GM10847 (cell line): ENCODE measurements around the gene NGLY1.

Experiments
- POLR2A ChIP-seq: IDR thresholded peaks from 2 replicates; pipeline ENCODE4 v1.6.1; 2011; ENCODE audit not compliant: insufficient read length; ENCODE audit errors: extremely low read depth

Gene NGLY1, protein sequence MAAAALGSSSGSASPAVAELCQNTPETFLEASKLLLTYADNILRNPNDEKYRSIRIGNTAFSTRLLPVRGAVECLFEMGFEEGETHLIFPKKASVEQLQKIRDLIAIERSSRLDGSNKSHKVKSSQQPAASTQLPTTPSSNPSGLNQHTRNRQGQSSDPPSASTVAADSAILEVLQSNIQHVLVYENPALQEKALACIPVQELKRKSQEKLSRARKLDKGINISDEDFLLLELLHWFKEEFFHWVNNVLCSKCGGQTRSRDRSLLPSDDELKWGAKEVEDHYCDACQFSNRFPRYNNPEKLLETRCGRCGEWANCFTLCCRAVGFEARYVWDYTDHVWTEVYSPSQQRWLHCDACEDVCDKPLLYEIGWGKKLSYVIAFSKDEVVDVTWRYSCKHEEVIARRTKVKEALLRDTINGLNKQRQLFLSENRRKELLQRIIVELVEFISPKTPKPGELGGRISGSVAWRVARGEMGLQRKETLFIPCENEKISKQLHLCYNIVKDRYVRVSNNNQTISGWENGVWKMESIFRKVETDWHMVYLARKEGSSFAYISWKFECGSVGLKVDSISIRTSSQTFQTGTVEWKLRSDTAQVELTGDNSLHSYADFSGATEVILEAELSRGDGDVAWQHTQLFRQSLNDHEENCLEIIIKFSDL

DNA sequence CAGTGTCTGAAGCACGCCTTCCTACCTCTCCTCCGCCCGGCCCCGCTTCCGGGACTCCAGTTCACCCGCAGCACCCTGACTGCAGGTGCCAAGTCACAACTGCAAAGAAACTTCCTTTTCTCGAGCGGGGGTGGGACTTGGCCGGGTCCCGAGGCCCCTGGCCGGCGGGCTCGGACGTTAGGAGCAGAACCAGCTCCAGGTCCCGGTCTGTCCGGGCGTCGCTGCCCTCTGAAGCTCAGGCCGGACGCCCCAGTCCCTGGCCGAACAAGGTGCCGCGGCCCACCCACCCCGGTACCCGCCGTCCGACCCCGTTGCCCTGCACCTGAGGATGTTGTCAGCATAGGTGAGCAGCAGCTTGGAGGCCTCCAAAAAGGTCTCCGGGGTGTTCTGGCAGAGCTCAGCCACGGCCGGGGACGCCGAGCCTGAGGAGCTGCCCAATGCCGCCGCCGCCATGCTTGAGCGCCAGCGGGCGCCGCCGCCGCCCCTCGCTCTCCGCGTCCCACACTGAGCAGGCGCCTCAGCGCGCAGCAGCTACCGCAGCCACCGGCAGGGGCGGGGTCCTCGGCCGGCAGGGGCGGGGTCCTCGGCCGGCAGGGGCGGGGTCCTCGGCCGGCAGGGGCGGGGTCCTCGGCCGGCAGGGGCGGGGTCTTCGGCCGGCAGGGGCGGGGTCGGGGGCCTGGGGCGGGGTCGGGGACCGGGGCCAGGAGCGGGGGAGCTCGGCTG lies at the start of gene NGLY1:
TSS of gene NGLY1 (minus strand) at position 506 of the 723 bp plus-strand sequence. CDS start at position 453, 53 bp downstream.
- peak; percentile 89 for TF ChIP-seq POLR2A

DNA sequence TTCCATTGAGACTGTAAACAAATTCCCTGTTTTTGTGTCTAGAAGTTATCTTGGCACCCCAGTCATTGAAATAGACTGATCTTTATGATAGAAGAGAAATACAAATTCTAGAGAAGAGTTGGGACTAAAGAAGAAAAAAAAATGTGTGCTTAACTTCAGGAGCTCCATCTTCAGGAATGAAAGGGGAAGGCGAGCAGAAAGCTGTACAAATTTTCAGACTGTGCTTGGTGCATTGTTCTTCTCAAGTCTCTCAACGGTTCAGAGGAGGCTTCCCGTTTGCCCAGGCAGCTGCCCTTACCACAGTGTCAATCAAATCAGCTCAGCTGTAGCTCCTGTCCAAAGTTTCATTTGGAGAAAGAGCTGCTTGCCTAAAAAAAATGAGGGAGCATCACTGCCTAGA lies 48.3 kb upstream of the NGLY1 start:
- TF ChIP-seq POLR2A: no peak

DNA sequence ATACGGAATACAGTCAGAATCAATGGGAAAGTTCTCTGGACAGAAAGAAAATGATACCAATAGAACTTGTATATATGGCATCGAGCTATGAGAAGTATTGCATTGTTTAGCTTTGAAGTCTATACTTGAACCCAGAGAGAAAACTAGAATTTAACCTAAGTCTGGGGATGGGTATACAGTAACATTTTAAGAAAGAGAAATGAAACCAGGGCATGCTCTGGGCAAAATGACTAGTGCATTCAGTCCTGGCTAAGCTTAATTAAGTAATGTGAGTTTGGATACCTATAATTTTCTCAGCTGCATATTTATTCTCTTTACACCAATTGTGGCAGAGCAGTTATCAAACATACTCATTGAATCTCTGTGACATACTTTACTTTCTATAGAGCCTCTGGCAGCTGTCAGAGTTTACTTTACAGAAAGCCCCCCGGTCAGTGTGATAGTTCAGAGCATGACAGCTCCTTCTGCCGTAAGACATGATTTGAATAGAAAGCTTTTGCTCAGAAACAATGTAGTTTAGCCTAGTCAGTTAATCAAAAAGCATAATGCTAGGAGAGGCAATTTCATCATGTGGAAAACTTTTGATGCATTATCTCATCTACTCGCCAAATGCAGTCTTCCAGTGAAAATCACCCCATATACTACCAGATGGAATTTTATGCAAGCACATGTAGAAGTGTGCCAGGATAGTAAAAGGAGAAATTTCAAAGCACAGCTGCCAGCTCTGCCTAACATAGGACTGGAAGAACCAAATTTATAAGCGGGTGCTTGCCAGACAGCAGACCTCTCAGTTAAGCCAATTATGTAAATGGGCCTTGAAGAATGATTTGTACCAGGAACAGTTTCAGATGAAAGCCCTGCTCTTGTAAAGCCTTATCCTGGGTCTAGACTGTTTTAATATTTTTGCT lies 47.4 kb upstream of the NGLY1 start:
- TF ChIP-seq POLR2A: no peak

DNA sequence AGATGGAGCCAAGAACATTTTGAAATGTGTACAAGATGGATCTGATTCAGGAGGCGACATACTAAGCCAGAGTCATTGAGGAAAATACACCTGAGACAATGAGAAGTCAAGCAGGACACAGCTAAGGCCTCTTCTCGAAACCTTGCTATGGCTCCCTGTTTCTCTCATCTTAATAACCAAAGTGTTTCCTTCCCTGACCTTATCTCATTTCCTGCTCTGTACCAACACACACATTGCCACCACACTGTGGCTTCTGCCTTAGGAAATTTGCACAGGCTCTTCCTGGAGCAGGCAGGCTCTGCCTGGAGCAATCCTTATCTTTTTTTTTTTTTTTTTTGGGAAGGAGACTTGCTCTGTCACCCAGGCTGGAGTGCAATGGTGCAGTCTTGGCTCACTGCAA lies 43.3 kb upstream of the NGLY1 start:
- TF ChIP-seq POLR2A: no peak

DNA sequence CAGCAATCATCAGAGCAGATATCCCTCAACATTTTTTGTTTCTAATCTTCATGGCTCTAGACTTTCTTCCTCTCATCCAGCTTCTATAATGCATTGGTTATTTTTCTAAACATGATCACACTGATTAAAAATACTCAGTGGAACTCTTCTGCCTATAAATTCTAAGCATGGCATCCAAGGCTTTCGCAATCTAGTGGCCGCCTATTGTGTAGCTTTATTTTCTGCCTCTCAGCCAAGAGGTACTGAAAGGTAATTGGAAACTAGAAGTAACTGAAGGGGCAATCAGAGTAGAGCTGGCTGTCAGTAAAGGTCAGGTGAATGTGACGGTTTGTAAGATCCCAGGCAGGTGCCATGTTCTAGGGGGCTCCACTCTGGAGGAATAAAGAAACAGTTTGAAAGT lies 40.1 kb upstream of the NGLY1 start:
- TF ChIP-seq POLR2A: no peak

DNA sequence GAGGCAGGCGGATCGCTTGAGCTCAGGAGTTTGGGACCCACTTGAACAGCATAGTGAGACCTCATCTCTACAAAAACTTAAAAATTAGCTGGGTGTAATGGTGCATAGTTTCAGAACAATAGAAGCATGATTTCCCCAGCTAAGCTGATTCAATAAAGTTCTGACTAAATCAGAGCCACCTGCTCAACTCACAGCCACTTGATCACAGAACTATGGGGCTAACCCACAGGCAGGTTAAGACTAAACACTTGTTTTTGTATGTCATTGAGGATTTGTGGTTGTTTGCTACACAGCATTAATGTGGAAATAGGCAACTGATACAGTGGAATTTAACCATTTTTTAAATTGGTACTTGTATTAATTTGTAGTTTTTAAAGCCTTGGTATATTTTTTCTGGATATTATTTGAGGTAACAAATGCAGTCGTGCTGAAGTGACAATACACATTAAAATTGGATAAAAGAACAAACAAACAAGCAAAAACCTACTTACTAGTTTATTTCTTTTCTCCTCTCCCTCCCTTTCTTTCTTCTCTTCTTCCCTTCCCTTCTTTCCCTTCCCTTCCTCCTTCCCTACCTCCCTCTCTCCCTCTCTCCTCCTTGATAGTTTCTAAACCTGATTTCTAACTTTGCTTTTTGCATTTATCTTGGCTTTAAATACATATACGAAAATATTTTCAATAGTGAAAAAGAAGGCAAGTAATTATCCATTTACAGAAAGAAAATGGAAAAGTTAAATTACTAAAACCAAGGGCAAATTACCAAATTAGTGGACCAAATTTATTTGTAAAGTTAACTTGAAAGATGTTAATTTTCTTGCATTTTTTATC lies 38.7 kb upstream of the NGLY1 start:
- TF ChIP-seq POLR2A: no peak

DNA sequence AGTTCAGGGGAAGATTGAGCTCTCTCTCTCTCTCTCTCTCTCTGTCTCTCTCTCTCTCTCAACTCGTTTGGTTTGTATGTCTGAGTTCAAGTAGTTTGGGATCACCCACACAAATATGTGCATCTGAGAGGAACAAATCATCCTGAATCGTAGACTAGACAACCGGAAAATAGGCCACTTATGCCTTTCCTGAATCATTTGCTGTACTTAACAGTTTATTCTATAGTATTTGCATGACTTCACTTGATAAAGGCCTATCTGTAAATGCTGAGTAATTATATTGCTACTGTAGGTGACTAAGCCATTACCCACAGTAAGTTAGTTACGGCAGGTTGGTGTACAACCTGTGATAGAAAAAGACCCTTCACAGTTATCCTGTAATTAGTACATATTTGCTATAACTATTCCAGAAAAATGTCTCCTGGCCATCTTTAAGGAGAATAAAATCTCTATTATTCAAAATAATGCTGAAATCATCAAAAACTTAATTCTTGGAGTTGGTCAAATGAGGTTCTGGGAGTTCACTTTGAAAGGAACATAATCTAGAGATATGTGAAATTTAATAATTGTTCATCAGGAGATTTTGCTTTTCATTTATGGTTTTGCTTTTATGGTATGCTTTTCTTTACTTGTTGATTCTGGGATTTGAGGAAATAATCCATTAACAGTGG lies 37.7 kb upstream of the NGLY1 start:
- no peak for TF ChIP-seq POLR2A

DNA sequence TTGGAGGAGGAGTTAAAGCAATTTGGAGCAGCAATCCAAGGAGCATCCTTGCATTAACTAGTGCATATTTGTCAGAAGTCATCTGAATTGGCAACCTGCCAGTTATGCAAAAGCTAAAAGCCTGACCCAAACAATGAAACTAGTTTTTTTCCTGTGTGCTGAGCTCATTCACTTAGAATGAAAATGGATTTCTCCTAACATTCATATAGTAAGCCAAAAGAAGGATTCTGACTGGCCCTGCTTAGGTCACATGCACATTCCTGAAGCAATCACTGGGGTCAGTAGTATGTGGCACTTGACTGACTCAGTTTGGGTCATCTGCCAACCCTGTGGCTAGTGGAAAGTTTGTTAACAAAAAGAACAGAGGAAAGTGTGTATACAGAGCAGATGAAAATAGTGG lies 37.1 kb upstream of the NGLY1 start:
- no peak for TF ChIP-seq POLR2A

DNA sequence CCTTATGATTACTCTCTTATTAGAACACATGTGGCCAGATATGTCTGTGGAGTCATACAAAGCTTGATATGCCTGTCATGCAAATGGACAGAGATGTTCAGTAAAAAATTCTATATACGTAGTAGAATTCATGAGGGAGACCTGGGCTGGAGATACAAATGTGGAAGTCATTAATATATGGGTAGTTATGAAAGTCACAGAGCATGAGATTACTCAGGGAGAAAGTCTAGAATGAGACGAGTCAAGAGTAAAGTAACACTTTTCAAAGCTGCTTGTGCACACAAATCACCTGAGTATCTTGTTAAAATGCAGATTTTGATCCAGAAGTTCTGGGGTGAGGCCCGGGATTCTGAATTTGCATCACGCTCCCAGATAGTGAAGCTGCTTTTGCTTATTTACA lies 35.1 kb upstream of the NGLY1 start:
- no peak for TF ChIP-seq POLR2A

DNA sequence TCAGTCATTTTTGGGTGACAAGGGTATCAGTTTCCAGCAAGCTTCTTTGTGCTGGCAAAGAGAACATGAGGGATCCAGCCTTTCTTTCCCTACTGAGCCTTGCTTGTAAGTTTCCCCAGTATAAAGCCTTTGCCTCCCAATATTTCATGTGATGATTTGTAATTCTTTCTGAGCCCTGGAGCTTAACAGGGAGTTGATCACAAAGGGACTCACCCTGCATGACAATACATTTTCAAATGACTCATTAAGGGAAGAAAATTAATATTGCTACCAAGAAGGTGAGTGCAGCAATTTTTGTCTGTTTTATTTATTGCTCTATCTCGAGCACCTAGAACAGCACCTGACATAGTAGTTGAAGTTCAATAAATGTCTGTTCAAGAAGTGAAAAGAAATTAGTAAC lies 34.4 kb upstream of the NGLY1 start:
- no peak for TF ChIP-seq POLR2A

DNA sequence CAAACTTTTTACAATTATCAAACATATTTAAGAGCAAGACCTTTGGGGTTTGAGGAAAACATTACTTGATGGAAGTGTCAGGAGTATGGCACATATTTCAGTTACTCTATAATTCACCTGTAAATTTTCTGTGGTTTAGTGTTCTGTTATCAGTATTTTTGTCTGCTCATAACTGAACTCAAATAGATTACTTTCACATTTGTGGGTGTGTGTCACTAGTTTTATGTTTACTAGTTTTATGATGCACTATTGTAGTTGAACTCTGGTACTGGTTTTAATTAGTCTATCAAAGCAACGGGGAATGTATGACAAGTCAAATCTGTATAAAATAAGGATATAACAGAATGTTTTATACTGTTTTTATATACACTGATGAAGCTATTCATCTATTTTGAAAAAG lies 33.9 kb upstream of the NGLY1 start:
- no peak for TF ChIP-seq POLR2A

DNA sequence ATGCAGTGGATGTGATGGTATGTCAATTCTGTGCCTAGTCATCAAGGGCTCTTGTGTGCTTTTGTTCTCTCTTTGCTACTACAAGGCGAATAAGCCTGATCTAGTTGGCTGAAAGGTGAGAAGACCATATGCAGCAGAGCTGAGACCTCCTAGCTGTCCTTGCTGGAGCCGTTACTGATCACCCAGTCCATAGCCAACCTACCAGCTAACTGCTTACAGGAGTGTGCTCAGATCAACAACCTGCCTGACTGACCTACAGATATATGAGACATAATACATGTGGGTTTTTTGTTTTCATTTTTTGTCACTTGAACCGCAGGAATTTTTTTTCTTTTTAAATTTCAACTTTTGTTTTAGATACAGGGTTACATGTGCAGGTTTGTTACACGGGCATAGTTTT lies 29.4 kb upstream of the NGLY1 start:
- TF ChIP-seq POLR2A: no peak

DNA sequence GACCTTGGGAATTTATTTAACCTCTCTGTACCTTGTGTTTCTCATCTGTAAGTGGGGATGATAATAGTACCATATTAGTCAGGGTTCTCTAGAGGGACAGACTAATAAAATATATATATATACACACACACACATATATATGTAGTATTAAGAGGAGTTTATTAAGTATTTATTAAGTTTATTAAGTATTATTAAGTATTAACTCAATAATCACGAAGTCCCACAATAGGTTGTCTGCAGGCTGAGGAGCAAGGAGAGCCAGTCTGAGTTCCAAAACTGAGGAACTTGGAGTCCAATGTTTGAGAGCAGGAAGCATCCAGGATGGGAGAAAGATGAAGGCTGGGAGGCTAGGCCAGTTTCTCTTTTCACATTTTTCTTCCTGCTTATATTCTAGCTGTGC lies 21.4 kb upstream of the NGLY1 start:
- TF ChIP-seq POLR2A: no peak

DNA sequence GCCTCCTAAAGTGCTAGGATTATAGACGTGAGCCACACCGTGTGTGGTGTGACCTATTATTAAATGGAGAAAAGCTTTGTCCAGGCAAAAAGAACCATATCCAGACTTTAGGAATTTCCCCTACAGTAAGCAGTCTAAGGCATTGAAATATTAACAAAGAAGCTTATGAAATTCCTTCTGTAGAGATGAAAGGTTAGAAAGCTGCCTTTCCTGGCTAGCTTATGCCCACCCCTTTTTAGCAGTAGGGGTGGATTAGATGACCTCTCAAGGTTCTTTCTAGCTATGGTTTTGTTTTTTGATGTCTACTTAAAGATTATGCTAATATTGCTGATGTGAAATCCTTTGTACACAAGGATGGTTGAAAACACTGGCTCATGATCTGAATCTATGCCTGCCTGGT lies 20.6 kb upstream of the NGLY1 start:
- no peak for TF ChIP-seq POLR2A
